Karpas-422 (cell line): Measurements from ENCODE around the gene BEGAIN. TPM values are rescaled to one million over a fixed set of nuclear protein-coding genes. Genes with fewer than 3 reads are reported as not detected.

Source experiments
- DNase-seq: peaks from one replicate; pipeline ENCODE4 v3.0.0-alpha.2; 2015
- H2AFZ ChIP-seq: fragments of 200-600 bp; sonication (generic); 2 replicates; pipeline ENCODE4 v1.6.1; 2014; ENCODE audit warnings: antibody characterized with exemption, low read length, mixed read lengths
- H3K27ac ChIP-seq: fragments of 200-600 bp; sonication (generic); 2 replicates; pipeline ENCODE4 v1.5.1; 2014; ENCODE audit warnings: mild to moderate bottlenecking, low read length, moderate library complexity
- H3K27me3 ChIP-seq: fragments of 200-600 bp; sonication (generic); 2 replicates; pipeline ENCODE4 v1.6.1; 2014; ENCODE audit warnings: low read length, mixed read lengths
- H3K36me3 ChIP-seq: fragments of 200-600 bp; sonication (generic); 2 replicates; pipeline ENCODE4 v1.6.1; 2014; ENCODE audit warnings: low read length, mixed read lengths; ENCODE audit not compliant: insufficient read depth
- H3K4me1 ChIP-seq: fragments of 200-600 bp; sonication (generic); 2 replicates; pipeline ENCODE4 v1.6.1; 2014; ENCODE audit warnings: mild to moderate bottlenecking, low read length, mixed read lengths
- H3K4me2 ChIP-seq: fragments of 200-600 bp; sonication (generic); 2 replicates; pipeline ENCODE4 v1.6.1; 2014; ENCODE audit warnings: low read length, low read depth, mild to moderate bottlenecking; ENCODE audit not compliant: poor library complexity, severe bottlenecking
- H3K4me3 ChIP-seq: fragments of 200-600 bp; sonication (generic); 2 replicates; pipeline ENCODE4 v1.5.1; 2014; ENCODE audit warnings: mild to moderate bottlenecking, antibody characterized with exemption, low read length, mixed read lengths
- H3K79me2 ChIP-seq: fragments of 200-600 bp; sonication (generic); 2 replicates; pipeline ENCODE4 v1.6.1; 2014; ENCODE audit warnings: mild to moderate bottlenecking, low read length, mixed read lengths
- H3K9ac ChIP-seq: fragments of 200-600 bp; sonication (generic); 2 replicates; pipeline ENCODE4 v1.6.0; 2014; ENCODE audit warnings: low read length
- H3K9me2 ChIP-seq: fragments of 200-600 bp; sonication (generic), shearing (Covaris generic); replicated peaks from 2 replicates; pipeline ENCODE4 v1.6.0; 2014; ENCODE audit warnings: mild to moderate bottlenecking, low read length, moderate library complexity; ENCODE audit not compliant: insufficient read depth
- H3K9me3 ChIP-seq: fragments of 300-700, 200-600 bp; sonication (generic); 2 replicates; pipeline ENCODE4 v1.6.1; 2014; ENCODE audit warnings: low read length, mixed read lengths
- H4K20me1 ChIP-seq: fragments of 200-600 bp; sonication (generic); 2 replicates; pipeline ENCODE4 v1.6.1; 2014; ENCODE audit warnings: mild to moderate bottlenecking, antibody characterized with exemption, low read length, low read depth; ENCODE audit not compliant: insufficient read depth
- total RNA-seq: library from RNA; depleted of rRNA; stranded (reverse); fragments of >200 nt; shearing (Covaris generic); gene quantifications from 2 replicates; pipeline ENCODE4 v1.2.3, GENCODE V29; 2014; ENCODE audit warnings: low replicate concordance

Gene BEGAIN
- total RNA-seq, 1 experiment from 2014 or later = not detected

- DNase-seq = no peak
- no peak overlapping the region for H2AFZ ChIP-seq
- no peaks in the 10 kb centered on the region for H3K27me3 ChIP-seq
- no peak overlapping the region for H3K27ac ChIP-seq
- no peaks in the 10 kb centered on the region for H3K4me1 ChIP-seq
- no peak overlapping the region for H3K9ac ChIP-seq
- no peaks in the 10 kb centered on the region for H4K20me1 ChIP-seq
- no peaks in the 10 kb centered on the region for H3K9me3 ChIP-seq
- no peaks in the 10 kb centered on the region for H3K79me2 ChIP-seq
- H3K9me2 ChIP-seq = no peaks in the 10 kb centered on the region
- no peaks in the 10 kb centered on the region for H3K36me3 ChIP-seq
- no peak overlapping the region for H3K4me2 ChIP-seq
- no peak overlapping the region for H3K4me3 ChIP-seq
Measured at GRCh38 chr14:100618763-100619320, 31.6 kb upstream of the BEGAIN start.

GRCh38 chr14:100618318-100618693 is 31.1 kb upstream of the BEGAIN start:
- no peaks in the 10 kb centered on the region for H4K20me1 ChIP-seq
- no peak for DNase-seq
- H3K9ac ChIP-seq = no peak overlapping the region
- no peak overlapping the region for H3K27ac ChIP-seq
- H3K27me3 ChIP-seq = no peaks in the 10 kb centered on the region
- no peaks in the 10 kb centered on the region for H3K9me3 ChIP-seq
- no peaks in the 10 kb centered on the region for H3K9me2 ChIP-seq
- no peaks in the 10 kb centered on the region for H3K4me1 ChIP-seq
- H2AFZ ChIP-seq = no peak overlapping the region
- H3K79me2 ChIP-seq = no peaks in the 10 kb centered on the region
- H3K4me3 ChIP-seq = no peak overlapping the region
- H3K4me2 ChIP-seq = no peak overlapping the region
- no peaks in the 10 kb centered on the region for H3K36me3 ChIP-seq

GRCh38 chr14:100617410-100618317 is 30.4 kb upstream of the BEGAIN start:
- no peaks in the 10 kb centered on the region for H3K27me3 ChIP-seq
- no peak for DNase-seq
- no peak overlapping the region for H3K4me2 ChIP-seq
- no peak overlapping the region for H3K4me3 ChIP-seq
- H3K9me2 ChIP-seq = no peaks in the 10 kb centered on the region
- H3K9ac ChIP-seq = no peak overlapping the region
- H3K79me2 ChIP-seq = no peaks in the 10 kb centered on the region
- H2AFZ ChIP-seq = no peak overlapping the region
- H3K4me1 ChIP-seq = no peaks in the 10 kb centered on the region
- H4K20me1 ChIP-seq = no peaks in the 10 kb centered on the region
- H3K27ac ChIP-seq = no peak overlapping the region
- H3K9me3 ChIP-seq = no peaks in the 10 kb centered on the region
- H3K36me3 ChIP-seq = no peaks in the 10 kb centered on the region

- Histone ChIP-seq H3K4me3 (no peak overlapping the region), H2AFZ (no peak overlapping the region), H3K4me1 (no peaks in the 10 kb centered on the region), H3K9ac (no peak overlapping the region), H3K79me2 (no peaks in the 10 kb centered on the region), H3K27me3 (no peaks in the 10 kb centered on the region), H3K4me2 (no peak overlapping the region), H3K9me2 (no peaks in the 10 kb centered on the region), H3K9me3 (no peaks in the 10 kb centered on the region), H3K27ac (no peak overlapping the region), H3K36me3 (no peaks in the 10 kb centered on the region), H4K20me1 (no peaks in the 10 kb centered on the region)
- DNase-seq = no peak
Measured at GRCh38 chr14:100616854-100617409, 29.7 kb upstream of the BEGAIN start.

- no peak for DNase-seq
- Histone ChIP-seq H2AFZ (no peak overlapping the region), H3K79me2 (no peaks in the 10 kb centered on the region), H3K9ac (no peak overlapping the region), H3K4me2 (no peak overlapping the region), H4K20me1 (no peaks in the 10 kb centered on the region), H3K4me1 (no peaks in the 10 kb centered on the region), H3K27me3 (no peaks in the 10 kb centered on the region), H3K36me3 (no peaks in the 10 kb centered on the region), H3K9me3 (no peaks in the 10 kb centered on the region), H3K4me3 (no peak overlapping the region), H3K27ac (no peak overlapping the region), H3K9me2 (no peaks in the 10 kb centered on the region)
Measured at GRCh38 chr14:100615736-100616695, 28.8 kb upstream of the BEGAIN start.

GRCh38 chr14:100614803-100615202 is 27.6 kb upstream of the BEGAIN start:
- Histone ChIP-seq H3K9me3 (no peaks in the 10 kb centered on the region), H4K20me1 (no peaks in the 10 kb centered on the region), H3K4me2 (no peak overlapping the region), H2AFZ (no peak overlapping the region), H3K4me3 (no peak overlapping the region), H3K79me2 (no peaks in the 10 kb centered on the region), H3K36me3 (no peaks in the 10 kb centered on the region), H3K4me1 (no peaks in the 10 kb centered on the region), H3K9ac (no peak overlapping the region), H3K27ac (no peak overlapping the region), H3K27me3 (no peaks in the 10 kb centered on the region), H3K9me2 (no peaks in the 10 kb centered on the region)
- DNase-seq = no peak

- Histone ChIP-seq H3K36me3 (no peaks in the 10 kb centered on the region), H3K4me3 (no peak overlapping the region), H3K9me2 (no peaks in the 10 kb centered on the region), H3K4me1 (no peaks in the 10 kb centered on the region), H4K20me1 (no peaks in the 10 kb centered on the region), H3K9ac (no peak overlapping the region), H2AFZ (no peak overlapping the region), H3K27ac (no peak overlapping the region), H3K27me3 (no peaks in the 10 kb centered on the region), H3K4me2 (no peak overlapping the region), H3K9me3 (no peaks in the 10 kb centered on the region), H3K79me2 (no peaks in the 10 kb centered on the region)
- no peak for DNase-seq
Measured at GRCh38 chr14:100612986-100613385, 25.8 kb upstream of the BEGAIN start.
